ENCODE measurements around the gene CIB1. TPM values are rescaled to one million over a fixed set of nuclear protein-coding genes. Genes with fewer than 3 reads are reported as not detected.
A peak's percentile ranks its signal among the peaks of the same experiment; 100 is the strongest.

CIB1 gene
- polyA plus RNA-seq, 1 of the 3 experiments (the other 2 are of a cell fraction) = 87.9 TPM

DNA sequence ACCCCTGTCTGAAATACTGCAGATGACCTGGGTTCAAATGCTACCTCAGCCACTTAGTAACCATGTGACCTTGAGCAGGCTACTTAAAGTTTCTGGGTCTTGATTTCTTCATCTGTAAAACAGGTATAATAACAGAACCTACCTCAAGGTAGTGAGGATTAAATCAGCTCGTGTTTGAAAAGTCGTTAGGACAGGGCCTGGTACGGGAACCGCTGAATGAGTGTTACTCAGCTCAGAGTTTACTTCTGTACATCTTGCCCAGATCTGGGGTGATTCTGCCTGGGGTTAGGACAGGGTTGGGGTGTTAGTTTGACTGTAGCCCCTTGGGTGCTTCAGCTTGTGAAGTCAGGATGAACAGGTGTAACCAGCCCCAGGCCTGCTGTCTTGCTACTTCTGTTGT lies 30.8 kb downstream of the CIB1 start:
- Histone ChIP-seq H3K4me3 (ENCODE audit: low read depth in 2 of 2, low read length in 1 of 2) (peak overlapping the region; percentile 86 to 96), H3F3A (replicated peaks; ENCODE audit: insufficient read depth) (peaks cover 5% of the 10 kb centered on the region), H3K79me2 (ENCODE audit: insufficient read depth) (peaks cover 45% of the 10 kb centered on the region), H3K27me3 (ENCODE audit: insufficient read depth) (no peaks in the 10 kb centered on the region), H3K4me2 (peak overlapping the region; percentile 100), H3K9me2 (no peaks in the 10 kb centered on the region), H3K9me3 (no peaks in the 10 kb centered on the region), H3K9ac (0 out of 2 replicates have a peak overlapping the region, but pooled peaks have one; percentile 79), H3K4me1 (ENCODE audit: control insufficient read depth in 1 of 2, insufficient read depth in 2 of 2, low read depth in 1 of 2, low read length in 1 of 2) (peaks cover 3 to 50% of the 10 kb centered on the region in 2 experiments; a peak in 2 of 4 replicates), H4K20me1 (ENCODE audit: insufficient read depth) (0 out of 2 replicates have a peak, but pooled peaks cover 4% of the 10 kb centered on the region), H3K27ac (ENCODE audit: low read depth in 2 of 2, low read length in 1 of 2) (no peak overlapping the region), H2AFZ (ENCODE audit: low read depth) (no peak overlapping the region), H3K36me3 (replicated peaks in 1 of 2; ENCODE audit: control insufficient read depth in 1 of 2, insufficient read depth in 2 of 2, low read length in 1 of 2) (peaks cover 0 to 11% of the 10 kb centered on the region in 2 experiments)
- no peak for DNase-seq
- 96% methylated on average over 4 of the region's 4 CpGs for WGBS (ENCODE audit: low lambda C conversion rate)
- CTCF ChIA-PET = interaction anchor here (1.4 to 9.0 kb wide), 6 partner anchors 11 to 88 kb away, joined by 3 to 74 read pairs (median 14); partner anchors contain the start of gene CIB1
- TF ChIP-seq FOXM1 (IDR thresholded peaks at IDR 0.05; ENCODE audit: low read depth) (no peak), EP300 (IDR thresholded peaks at IDR 0.05; ENCODE audit: borderline replicate concordance in 1 of 2, low read depth in 1 of 2, low read length in 1 of 2) (no peak), MXI1 (IDR thresholded peaks at IDR 0.05; ENCODE audit: low read depth, low read length) (no peak), NRF1 (IDR thresholded peaks at IDR 0.05; ENCODE audit: low read depth, low read length) (no peak), CHD2 (IDR thresholded peaks at IDR 0.05; ENCODE audit: low read length, partially characterized antibody) (no peak), RFX5 (IDR thresholded peaks at IDR 0.05; ENCODE audit: low read length) (no peak), MEF2A (IDR thresholded peaks at IDR 0.05; ENCODE audit: borderline replicate concordance, low read depth) (no peak), GABPA (IDR thresholded peaks at IDR 0.05; ENCODE audit: low read depth) (no peak), TAF1 (IDR thresholded peaks at IDR 0.05; ENCODE audit: borderline replicate concordance, low read depth, low read length) (no peak), NFIC (IDR thresholded peaks at IDR 0.05; ENCODE audit: borderline replicate concordance) (no peak), POLR2AphosphoS5 (IDR thresholded peaks at IDR 0.05; ENCODE audit: low read depth, low read length) (no peak), FOSL2 (IDR thresholded peaks at IDR 0.05; ENCODE audit: borderline replicate concordance, low read depth) (no peak), RXRA (IDR thresholded peaks at IDR 0.05; ENCODE audit: borderline replicate concordance, low read depth) (no peak)
- TF ChIP-seq, protein P1, sequence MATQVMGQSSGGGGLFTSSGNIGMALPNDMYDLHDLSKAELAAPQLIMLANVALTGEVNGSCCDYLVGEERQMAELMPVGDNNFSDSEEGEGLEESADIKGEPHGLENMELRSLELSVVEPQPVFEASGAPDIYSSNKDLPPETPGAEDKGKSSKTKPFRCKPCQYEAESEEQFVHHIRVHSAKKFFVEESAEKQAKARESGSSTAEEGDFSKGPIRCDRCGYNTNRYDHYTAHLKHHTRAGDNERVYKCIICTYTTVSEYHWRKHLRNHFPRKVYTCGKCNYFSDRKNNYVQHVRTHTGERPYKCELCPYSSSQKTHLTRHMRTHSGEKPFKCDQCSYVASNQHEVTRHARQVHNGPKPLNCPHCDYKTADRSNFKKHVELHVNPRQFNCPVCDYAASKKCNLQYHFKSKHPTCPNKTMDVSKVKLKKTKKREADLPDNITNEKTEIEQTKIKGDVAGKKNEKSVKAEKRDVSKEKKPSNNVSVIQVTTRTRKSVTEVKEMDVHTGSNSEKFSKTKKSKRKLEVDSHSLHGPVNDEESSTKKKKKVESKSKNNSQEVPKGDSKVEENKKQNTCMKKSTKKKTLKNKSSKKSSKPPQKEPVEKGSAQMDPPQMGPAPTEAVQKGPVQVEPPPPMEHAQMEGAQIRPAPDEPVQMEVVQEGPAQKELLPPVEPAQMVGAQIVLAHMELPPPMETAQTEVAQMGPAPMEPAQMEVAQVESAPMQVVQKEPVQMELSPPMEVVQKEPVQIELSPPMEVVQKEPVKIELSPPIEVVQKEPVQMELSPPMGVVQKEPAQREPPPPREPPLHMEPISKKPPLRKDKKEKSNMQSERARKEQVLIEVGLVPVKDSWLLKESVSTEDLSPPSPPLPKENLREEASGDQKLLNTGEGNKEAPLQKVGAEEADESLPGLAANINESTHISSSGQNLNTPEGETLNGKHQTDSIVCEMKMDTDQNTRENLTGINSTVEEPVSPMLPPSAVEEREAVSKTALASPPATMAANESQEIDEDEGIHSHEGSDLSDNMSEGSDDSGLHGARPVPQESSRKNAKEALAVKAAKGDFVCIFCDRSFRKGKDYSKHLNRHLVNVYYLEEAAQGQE (IDR thresholded peaks at IDR 0.05; ENCODE audit: low read depth, low read length) = no peak
- TF ChIP-seq, protein P2, sequence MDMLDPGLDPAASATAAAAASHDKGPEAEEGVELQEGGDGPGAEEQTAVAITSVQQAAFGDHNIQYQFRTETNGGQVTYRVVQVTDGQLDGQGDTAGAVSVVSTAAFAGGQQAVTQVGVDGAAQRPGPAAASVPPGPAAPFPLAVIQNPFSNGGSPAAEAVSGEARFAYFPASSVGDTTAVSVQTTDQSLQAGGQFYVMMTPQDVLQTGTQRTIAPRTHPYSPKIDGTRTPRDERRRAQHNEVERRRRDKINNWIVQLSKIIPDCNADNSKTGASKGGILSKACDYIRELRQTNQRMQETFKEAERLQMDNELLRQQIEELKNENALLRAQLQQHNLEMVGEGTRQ (IDR thresholded peaks at IDR 0.05; ENCODE audit: borderline replicate concordance, low read depth, low read length) = no peak
- TF ChIP-seq, protein P3, sequence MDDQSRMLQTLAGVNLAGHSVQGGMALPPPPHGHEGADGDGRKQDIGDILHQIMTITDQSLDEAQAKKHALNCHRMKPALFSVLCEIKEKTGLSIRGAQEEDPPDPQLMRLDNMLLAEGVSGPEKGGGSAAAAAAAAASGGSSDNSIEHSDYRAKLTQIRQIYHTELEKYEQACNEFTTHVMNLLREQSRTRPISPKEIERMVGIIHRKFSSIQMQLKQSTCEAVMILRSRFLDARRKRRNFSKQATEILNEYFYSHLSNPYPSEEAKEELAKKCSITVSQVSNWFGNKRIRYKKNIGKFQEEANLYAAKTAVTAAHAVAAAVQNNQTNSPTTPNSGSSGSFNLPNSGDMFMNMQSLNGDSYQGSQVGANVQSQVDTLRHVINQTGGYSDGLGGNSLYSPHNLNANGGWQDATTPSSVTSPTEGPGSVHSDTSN (IDR thresholded peaks at IDR 0.05) = no peak
- TF ChIP-seq, protein P4, sequence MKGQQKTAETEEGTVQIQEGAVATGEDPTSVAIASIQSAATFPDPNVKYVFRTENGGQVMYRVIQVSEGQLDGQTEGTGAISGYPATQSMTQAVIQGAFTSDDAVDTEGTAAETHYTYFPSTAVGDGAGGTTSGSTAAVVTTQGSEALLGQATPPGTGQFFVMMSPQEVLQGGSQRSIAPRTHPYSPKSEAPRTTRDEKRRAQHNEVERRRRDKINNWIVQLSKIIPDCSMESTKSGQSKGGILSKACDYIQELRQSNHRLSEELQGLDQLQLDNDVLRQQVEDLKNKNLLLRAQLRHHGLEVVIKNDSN (IDR thresholded peaks at IDR 0.05; ENCODE audit: borderline replicate concordance, low read depth) = no peak
- POLR2A ChIA-PET = interaction anchor here (0.5 to 4.2 kb wide), 2 partner anchors 11 to 112 kb away, joined by 6 to 35 read pairs; no protein-coding TSS in a partner anchor

All from SK-N-SH (cell line).